H1 (cell line): ENCODE data around the gene MPDZ. TPM values are rescaled to one million over a fixed set of nuclear protein-coding genes. Genes with fewer than 3 reads are reported as not detected.
"Not testable (repeated sequence)": the region's sequence is repeated elsewhere in the genome, so short reads cannot be mapped to it uniquely, and the experiment has no call there.

Source experiments
- CTCF ChIA-PET: fragments of 300-600 bp; sonication (Branson Sonifier 250); formaldehyde crosslinking; loops from one replicate; lab custom pipeline; 2021; ENCODE audit not compliant: partially characterized antibody; lab: Charles Lee
- POLR2A ChIA-PET: fragments of 300-600 bp; sonication (Branson Sonifier 250); formaldehyde crosslinking; loops from one replicate; lab custom pipeline; 2021; ENCODE audit warnings: inconsistent platforms; ENCODE audit not compliant: partially characterized antibody; lab: Charles Lee
- DNase-seq, 2 experiments: peaks; one replicate each; pipeline versions ENCODE4 v3.0.0 to v3.0.0-alpha.2; 2010 to 2022; ENCODE audit warnings: low spot score in 2 of 2, low read depth in 1 of 2, mixed read lengths in 1 of 2
- FAIRE-seq: peaks from 2 replicates; lab custom pipeline; 2011; peaks lifted over from hg19 to GRCh38; lab: Jason Lieb, UNC
- H2AFZ ChIP-seq: 2 replicates; pipeline ENCODE4 v1.8.1; 2012; ENCODE audit warnings: low read length, inconsistent platforms
- H2AK5ac ChIP-seq: 2 replicates; pipeline ENCODE4 v1.6.1; 2013; ENCODE audit warnings: low read depth, low read length
- H2BK120ac ChIP-seq: replicated peaks from 2 replicates; pipeline ENCODE3; 2013; ENCODE audit warnings: low read depth, low read length, inconsistent platforms
- H2BK12ac ChIP-seq: 2 replicates; pipeline ENCODE4 v1.6.1; 2013; ENCODE audit warnings: low read depth, low read length
- H2BK15ac ChIP-seq: 2 replicates; pipeline ENCODE4 v1.6.1; 2013; ENCODE audit warnings: low read length
- H2BK20ac ChIP-seq: 2 replicates; pipeline ENCODE4 v1.6.1; 2013; ENCODE audit warnings: low read length
- H2BK5ac ChIP-seq: 2 replicates; pipeline ENCODE4 v1.6.1; 2013; ENCODE audit warnings: low read depth, low read length
- H3K14ac ChIP-seq: 2 replicates; pipeline ENCODE4 v1.6.1; 2013; ENCODE audit warnings: inconsistent platforms; ENCODE audit not compliant: insufficient read length
- H3K18ac ChIP-seq: 2 replicates; pipeline ENCODE4 v1.6.1; 2013; ENCODE audit warnings: low read length; ENCODE audit errors: extremely low read depth
- H3K23ac ChIP-seq: 2 replicates; pipeline ENCODE4 v1.6.1; 2013; ENCODE audit warnings: inconsistent platforms; ENCODE audit not compliant: insufficient read length
- H3K23me2 ChIP-seq: 2 replicates; pipeline ENCODE4 v1.6.1; 2013; ENCODE audit warnings: low read depth, low read length
- H3K27ac ChIP-seq: 2 replicates; pipeline ENCODE4 v1.6.1; 2011; ENCODE audit warnings: low read depth, low read length, inconsistent platforms
- H3K27me3 ChIP-seq, 4 experiments: replicated peaks in 1 of 4; 1 replicate in 1 of 4; 2 replicates in 3 of 4; pipeline versions ENCODE4 v1.6.1 to v1.8.1; 2011 to 2013; ENCODE audit warnings: low read length in 3 of 4, mild to moderate bottlenecking in 3 of 4, inconsistent platforms in 2 of 4, mixed read lengths in 2 of 4, moderate library complexity in 1 of 4; ENCODE audit not compliant: control insufficient read depth in 3 of 4, insufficient read depth in 3 of 4; ENCODE audit errors: extremely low read depth in 1 of 4
- H3K36me3 ChIP-seq, 4 experiments: 2 replicates each; pipeline versions ENCODE4 v1.6.1 to v1.8.1; 2011 to 2013; ENCODE audit warnings: mild to moderate bottlenecking in 4 of 4, low read length in 3 of 4, moderate library complexity in 2 of 4, control low read depth in 1 of 4, inconsistent platforms in 1 of 4; ENCODE audit not compliant: insufficient read depth in 4 of 4, control insufficient read depth in 2 of 4
- H3K4ac ChIP-seq: replicated peaks from 2 replicates; pipeline ENCODE3; 2013; ENCODE audit warnings: low read length, low read depth, mixed read lengths, inconsistent platforms; ENCODE audit not compliant: insufficient read length
- H3K4me1 ChIP-seq, 4 experiments: replicated peaks in 1 of 4; 1 replicate in 1 of 4; 2 replicates in 3 of 4; pipeline versions ENCODE4 v1.6.1 to v1.8.1; 2011 to 2013; ENCODE audit warnings: low read length in 3 of 4, inconsistent platforms in 2 of 4, mixed read lengths in 1 of 4; ENCODE audit not compliant: insufficient read depth in 4 of 4, control insufficient read depth in 3 of 4
- H3K4me2 ChIP-seq, 2 experiments: 2 replicates each; pipeline versions ENCODE4 v1.6.1 to v1.8.1; 2011 to 2013; ENCODE audit warnings: low read depth in 2 of 2, low read length in 2 of 2, control low read depth in 1 of 2, inconsistent platforms in 1 of 2, mild to moderate bottlenecking in 1 of 2; ENCODE audit not compliant: insufficient read depth in 1 of 2
- H3K4me3 ChIP-seq, 4 experiments: fragments of 200-600, 300-600 bp in 1 of 4; sonication (generic), shearing (Covaris generic), sonication (Bioruptor Twin) in 1 of 4; 2 replicates each; pipeline versions ENCODE4 v1.5.1 to v1.8.1; 2011 to 2016; ENCODE audit warnings: low read length in 4 of 4, low read depth in 3 of 4, control low read depth in 2 of 4, inconsistent platforms in 2 of 4, mild to moderate bottlenecking in 2 of 4, mixed read lengths in 1 of 4, moderate library complexity in 1 of 4; ENCODE audit not compliant: insufficient read depth in 2 of 4; ENCODE audit errors: extremely low read depth in 1 of 4
- H3K56ac ChIP-seq: replicated peaks from 2 replicates; pipeline ENCODE3; 2013; ENCODE audit warnings: low read depth, mild to moderate bottlenecking, mixed read lengths, low read length, inconsistent platforms; ENCODE audit not compliant: insufficient read length
- H3K79me1 ChIP-seq: 2 replicates; pipeline ENCODE4 v1.6.1; 2013; ENCODE audit warnings: low read depth, low read length, control low read depth
- H3K79me2 ChIP-seq, 2 experiments: 2 replicates each; pipeline versions ENCODE4 v1.6.1 to v1.8.1; 2012 to 2013; ENCODE audit warnings: low read length in 2 of 2, mild to moderate bottlenecking in 2 of 2, inconsistent platforms in 1 of 2; ENCODE audit not compliant: insufficient read depth in 2 of 2, control insufficient read depth in 1 of 2
- H3K9ac ChIP-seq, 4 experiments: replicated peaks in 1 of 4; 1 replicate in 1 of 4; 2 replicates in 3 of 4; pipeline versions ENCODE4 v1.6.1 to v1.8.1; 2011 to 2013; ENCODE audit warnings: low read depth in 3 of 4, low read length in 3 of 4, control low read depth in 2 of 4, mild to moderate bottlenecking in 2 of 4, moderate library complexity in 2 of 4, inconsistent platforms in 1 of 4; ENCODE audit errors: extremely low read depth in 1 of 4
- H3K9me3 ChIP-seq, 2 experiments: 2 replicates each; pipeline versions ENCODE4 v1.6.1 to v1.8.1; 2012 to 2013; ENCODE audit warnings: mild to moderate bottlenecking in 2 of 2, moderate library complexity in 2 of 2, control low read depth in 1 of 2, inconsistent platforms in 1 of 2, low read depth in 1 of 2, low read length in 1 of 2, mixed read lengths in 1 of 2; ENCODE audit not compliant: insufficient read depth in 2 of 2
- H4K20me1 ChIP-seq, 2 experiments: replicated peaks in 1 of 2; 2 replicates each; pipeline versions ENCODE3 to v1.8.1; 2011 to 2013; ENCODE audit warnings: inconsistent platforms in 2 of 2, low read length in 2 of 2, mild to moderate bottlenecking in 1 of 2; ENCODE audit not compliant: insufficient read depth in 2 of 2, control insufficient read depth in 1 of 2
- H4K5ac ChIP-seq: 2 replicates; pipeline ENCODE4 v1.6.1; 2013; ENCODE audit warnings: low read length, low read depth, mixed read lengths, inconsistent platforms; ENCODE audit not compliant: insufficient read length
- H4K8ac ChIP-seq: 2 replicates; pipeline ENCODE4 v1.8.0; 2013; ENCODE audit warnings: mild to moderate bottlenecking, moderate library complexity, low read length, inconsistent platforms; ENCODE audit not compliant: insufficient read depth; ENCODE audit errors: extremely low read depth
- H4K91ac ChIP-seq: replicated peaks from 2 replicates; pipeline ENCODE3; 2013; ENCODE audit warnings: low read length, mixed read lengths, inconsistent platforms; ENCODE audit not compliant: insufficient read length
- polyA plus RNA-seq, 7 experiments: library from polyadenylated mRNA; depleted of rRNA in 3 of 7; stranded (reverse) in 5 of 7; unstranded in 2 of 7; fragments of >200 nt in 5 of 7; fragments of 200-250 nt in 2 of 7; gene quantifications; 1 replicate in 5 of 7; 2 replicates in 1 of 7; 4 replicates in 1 of 7; pipeline versions ENCODE4 v1.2.1 to v1.2.3, GENCODE V29; 2011 to 2013; ENCODE audit warnings: missing spikeins in 2 of 7, mixed read lengths in 2 of 7
- total RNA-seq: library from RNA; stranded (reverse); fragmentation: NEBNext Ultra II Directional; extraction: Animal tissue kit (Norgen Biotek cat#: 25700); gene quantifications from 2 replicates; pipeline ENCODE4 v1.2.1, GENCODE V29; 2021

MPDZ gene
- total and polyA plus RNA-seq, 2 of the 8 experiments (the other 6 are each of a cell fraction or from before 2014, with no cell fraction given), result 14.6 to 39.4 TPM

- H3K23me2 ChIP-seq, H3K9ac ChIP-seq, H3K79me1 ChIP-seq, H2BK5ac ChIP-seq, H2AFZ ChIP-seq, H4K8ac ChIP-seq, H3K27me3 ChIP-seq, H2BK120ac ChIP-seq, H3K27ac ChIP-seq, H3K14ac ChIP-seq, POLR2A ChIA-PET, H3K23ac ChIP-seq, H2BK12ac ChIP-seq, H4K91ac ChIP-seq, H2AK5ac ChIP-seq, FAIRE-seq, H3K4me2 ChIP-seq, H3K56ac ChIP-seq, H2BK20ac ChIP-seq, H3K79me2 ChIP-seq, H3K18ac ChIP-seq, H2BK15ac ChIP-seq, H4K5ac ChIP-seq, H3K9me3 ChIP-seq, DNase-seq, H4K20me1 ChIP-seq, H3K36me3 ChIP-seq, H3K4me3 ChIP-seq, H3K4ac ChIP-seq, H3K4me1 ChIP-seq: not testable (repeated sequence)
- CTCF ChIA-PET, result interaction anchor here (0.5 kb wide), 1 partner anchor 74 kb away, joined by 3 read pairs; no protein-coding TSS in a partner anchor
Observed at GRCh38 chr9:13222733-13223132, 56.8 kb downstream of the MPDZ start.
